ENCODE data around the gene CFAP45.
A peak's percentile ranks its signal among the peaks of the same experiment; 100 is the strongest.

Gene CFAP45

DNA sequence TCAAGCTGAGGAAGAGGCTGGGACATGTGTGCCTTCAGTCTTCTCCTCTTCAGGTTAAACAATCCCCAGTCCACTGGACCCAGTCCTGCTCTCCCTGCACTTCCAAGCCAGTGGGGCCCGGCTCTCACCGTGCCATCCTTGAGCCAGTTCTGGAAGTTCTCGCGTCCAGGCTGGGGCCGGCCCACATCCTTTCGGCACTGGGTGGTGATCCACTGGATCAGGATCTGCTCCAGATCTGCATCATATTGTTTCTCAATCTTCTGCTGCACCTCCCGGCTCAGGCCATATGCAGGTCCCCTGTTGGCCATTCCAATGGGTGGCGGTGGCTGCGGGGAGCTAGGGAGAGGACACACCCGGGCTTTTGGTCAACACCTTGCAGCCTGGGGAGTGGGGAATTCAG lies 20.2 kb upstream of the CFAP45 start:
- DNase-seq (ENCODE audit: insufficient read length) (no peak), FAIRE-seq (no peak)
- TF ChIP-seq POLR2AphosphoS5 (IDR thresholded peaks at IDR 0.05; ENCODE audit: low read depth, low read length) (no peak), POLR2A (IDR thresholded peaks at IDR 0.05; ENCODE audit: low read depth, low read length) (no peak), TAF1 (IDR thresholded peaks at IDR 0.05; ENCODE audit: borderline replicate concordance, low read depth, low read length) (no peak)

- TF ChIP-seq POLR2A (IDR thresholded peaks at IDR 0.05; ENCODE audit: low read depth, low read length) = 0 out of 2 replicates have a peak, but pooled peaks have one; percentile 30
- TF ChIP-seq POLR2AphosphoS5 (IDR thresholded peaks at IDR 0.05; ENCODE audit: low read depth, low read length) = no peak
- no peak for TF ChIP-seq TAF1 (IDR thresholded peaks at IDR 0.05; ENCODE audit: borderline replicate concordance, low read depth, low read length)
- FAIRE-seq (no peak), DNase-seq (ENCODE audit: insufficient read length) (no peak)
Measured at GRCh38 chr1:159919236-159919865, 19.4 kb upstream of the CFAP45 start.

DNA sequence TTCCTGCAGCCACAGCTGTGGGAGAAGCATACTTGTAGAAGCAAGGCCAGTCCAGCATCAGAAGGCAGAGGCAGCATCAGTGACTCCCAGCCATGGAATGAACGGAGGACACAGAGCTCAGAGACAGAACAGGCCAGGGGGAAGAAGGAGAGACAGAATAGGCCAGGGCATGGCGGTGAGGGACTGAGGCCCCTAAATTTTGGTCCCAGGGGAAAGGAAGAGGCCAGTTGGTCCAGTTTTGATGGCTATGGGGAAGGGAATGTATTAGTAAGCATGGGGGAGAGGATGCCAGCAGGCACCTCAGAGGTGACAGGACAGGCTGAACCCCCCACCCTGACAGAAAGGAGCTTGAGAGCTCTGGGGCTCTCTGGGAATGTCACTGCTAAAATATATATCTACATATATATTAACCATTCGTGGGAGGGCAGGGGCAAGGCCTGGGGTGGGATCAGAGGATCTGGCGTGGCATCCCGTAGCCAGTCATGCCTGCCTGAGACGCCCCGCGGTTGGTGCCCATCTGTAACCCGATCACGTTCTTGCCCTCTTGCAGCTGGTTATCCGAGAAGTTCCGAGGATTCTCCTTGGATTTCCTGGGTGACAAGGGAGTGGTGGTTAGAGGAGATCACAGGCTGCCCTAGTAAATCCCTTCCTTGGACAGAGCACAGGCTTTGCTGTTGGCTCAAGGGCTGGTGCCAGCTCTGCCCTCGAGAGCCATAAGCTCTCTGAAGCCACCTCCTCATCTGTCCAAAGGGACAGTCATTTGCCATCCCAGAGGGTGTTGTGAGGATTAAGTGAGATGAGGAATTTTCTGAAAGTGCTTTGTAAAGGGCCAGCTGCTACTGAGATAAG lies 18.6 kb upstream of the CFAP45 start:
- TF ChIP-seq TAF1 (IDR thresholded peaks at IDR 0.05; ENCODE audit: borderline replicate concordance, low read depth, low read length) = no peak
- TF ChIP-seq POLR2A (IDR thresholded peaks at IDR 0.05; ENCODE audit: low read depth, low read length) = no peak
- TF ChIP-seq POLR2AphosphoS5 (IDR thresholded peaks at IDR 0.05; ENCODE audit: low read depth, low read length) = peak; percentile 37; the same call in 1 of the 2 replicates
- FAIRE-seq = no peak
- DNase-seq (ENCODE audit: insufficient read length) = no peak

DNA sequence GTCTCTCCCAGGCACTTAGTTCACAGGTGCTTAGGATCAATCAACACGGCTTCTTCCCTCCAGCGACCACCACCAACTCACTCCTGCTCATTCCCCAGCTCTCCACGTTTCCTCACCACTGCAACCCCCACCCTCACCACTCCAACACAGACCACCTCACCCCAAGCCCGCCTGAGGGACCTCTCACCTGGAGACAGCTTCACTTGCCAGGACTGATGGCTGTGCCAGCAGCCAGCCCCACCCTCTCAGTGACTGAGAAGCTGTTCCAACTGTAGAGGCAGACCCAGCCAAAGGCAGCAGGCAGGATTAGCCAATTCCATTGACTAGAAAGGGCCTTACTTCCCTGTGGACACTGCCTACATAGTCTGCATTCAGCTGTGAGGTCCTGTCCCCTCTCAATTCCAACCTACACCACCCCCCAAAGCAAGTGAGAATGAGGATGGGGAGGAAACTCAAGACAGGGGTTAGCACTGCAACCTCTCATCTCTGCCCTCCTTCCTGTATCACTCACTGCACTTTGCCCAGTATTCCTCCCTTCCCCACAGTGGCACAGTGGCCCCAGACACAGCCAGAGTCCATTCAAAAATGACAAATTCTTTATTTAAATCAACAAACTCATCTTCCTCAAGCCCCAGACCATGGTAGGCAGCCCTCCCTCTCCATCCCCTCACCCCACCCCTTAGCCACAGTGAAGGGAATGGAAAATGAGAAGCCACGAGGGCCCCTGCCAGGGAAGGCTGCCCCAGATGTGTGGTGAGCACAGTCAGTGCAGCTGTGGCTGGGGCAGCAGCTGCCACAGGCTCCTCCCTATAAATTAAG lies 17.8 kb upstream of the CFAP45 start:
- FAIRE-seq = no peak
- no peak for TF ChIP-seq POLR2A (IDR thresholded peaks at IDR 0.05; ENCODE audit: low read depth, low read length)
- TF ChIP-seq POLR2AphosphoS5 (IDR thresholded peaks at IDR 0.05; ENCODE audit: low read depth, low read length) = peak; percentile 61
- no peak for DNase-seq (ENCODE audit: insufficient read length)

GRCh38 chr1:159916242-159917051 lies 16.5 kb upstream of the CFAP45 start:
- TF ChIP-seq TAF1 (IDR thresholded peaks at IDR 0.05; ENCODE audit: borderline replicate concordance, low read depth, low read length) (no peak), POLR2AphosphoS5 (IDR thresholded peaks at IDR 0.05; ENCODE audit: low read depth, low read length) (0 out of 2 replicates have a peak, but pooled peaks have one; percentile 60), POLR2A (IDR thresholded peaks at IDR 0.05; ENCODE audit: low read depth, low read length) (peak; percentile 44; the same call in 1 of the 2 replicates)
- DNase-seq (ENCODE audit: insufficient read length) (no peak), FAIRE-seq (no peak)

GRCh38 chr1:159915571-159916241 lies 15.7 kb upstream of the CFAP45 start:
- TF ChIP-seq TAF1 (IDR thresholded peaks at IDR 0.05; ENCODE audit: borderline replicate concordance, low read depth, low read length) (no peak), POLR2A (IDR thresholded peaks at IDR 0.05; ENCODE audit: low read depth, low read length) (peak; percentile 50; the same call in 1 of the 2 replicates), POLR2AphosphoS5 (IDR thresholded peaks at IDR 0.05; ENCODE audit: low read depth, low read length) (peak; percentile 48; the same call in 1 of the 2 replicates)
- FAIRE-seq (no peak), DNase-seq (ENCODE audit: insufficient read length) (no peak)

DNA sequence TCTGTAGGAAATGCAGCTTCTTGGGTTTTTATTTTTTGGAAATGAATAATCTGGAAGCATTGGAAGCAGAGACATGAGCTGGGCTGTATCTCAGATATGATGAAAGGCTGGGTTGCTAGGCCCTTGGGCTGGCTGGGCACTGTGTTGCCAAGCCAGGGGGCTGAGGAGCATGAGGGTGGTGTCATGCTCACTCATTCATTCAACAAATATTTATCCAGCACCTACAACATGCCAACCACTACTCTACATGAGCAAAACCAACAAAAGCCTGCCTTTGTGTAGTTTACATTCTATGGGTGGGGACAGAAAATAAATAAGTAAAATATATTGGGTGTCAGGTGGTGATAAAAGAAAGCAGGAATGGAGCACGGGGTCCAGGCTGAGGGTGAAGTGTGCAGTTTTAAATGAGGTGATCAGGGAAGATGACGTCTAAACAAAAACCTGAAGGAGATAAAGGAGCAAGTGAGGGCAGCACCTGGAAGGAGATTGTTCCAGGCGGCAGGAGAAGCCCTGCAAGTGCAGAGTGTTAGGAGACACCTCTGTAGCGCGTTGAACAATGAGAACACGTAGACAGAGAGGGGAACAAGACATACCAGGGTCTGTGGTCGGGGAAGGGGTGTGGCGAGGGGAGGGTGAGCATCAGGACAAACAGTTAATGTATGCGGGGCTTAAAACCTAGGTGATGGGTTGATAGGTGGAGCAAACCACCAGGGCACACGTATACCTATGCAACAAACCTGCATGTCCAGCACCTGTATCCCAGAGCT lies 14.5 kb upstream of the CFAP45 start:
- DNase-seq (ENCODE audit: insufficient read length) = no peak
- no peak for TF ChIP-seq TAF1 (IDR thresholded peaks at IDR 0.05; ENCODE audit: borderline replicate concordance, low read depth, low read length)
- TF ChIP-seq POLR2A (IDR thresholded peaks at IDR 0.05; ENCODE audit: low read depth, low read length) = no peak
- TF ChIP-seq POLR2AphosphoS5 (IDR thresholded peaks at IDR 0.05; ENCODE audit: low read depth, low read length) = no peak; the same call in 1 of the 2 replicates
- no peak for FAIRE-seq

DNA sequence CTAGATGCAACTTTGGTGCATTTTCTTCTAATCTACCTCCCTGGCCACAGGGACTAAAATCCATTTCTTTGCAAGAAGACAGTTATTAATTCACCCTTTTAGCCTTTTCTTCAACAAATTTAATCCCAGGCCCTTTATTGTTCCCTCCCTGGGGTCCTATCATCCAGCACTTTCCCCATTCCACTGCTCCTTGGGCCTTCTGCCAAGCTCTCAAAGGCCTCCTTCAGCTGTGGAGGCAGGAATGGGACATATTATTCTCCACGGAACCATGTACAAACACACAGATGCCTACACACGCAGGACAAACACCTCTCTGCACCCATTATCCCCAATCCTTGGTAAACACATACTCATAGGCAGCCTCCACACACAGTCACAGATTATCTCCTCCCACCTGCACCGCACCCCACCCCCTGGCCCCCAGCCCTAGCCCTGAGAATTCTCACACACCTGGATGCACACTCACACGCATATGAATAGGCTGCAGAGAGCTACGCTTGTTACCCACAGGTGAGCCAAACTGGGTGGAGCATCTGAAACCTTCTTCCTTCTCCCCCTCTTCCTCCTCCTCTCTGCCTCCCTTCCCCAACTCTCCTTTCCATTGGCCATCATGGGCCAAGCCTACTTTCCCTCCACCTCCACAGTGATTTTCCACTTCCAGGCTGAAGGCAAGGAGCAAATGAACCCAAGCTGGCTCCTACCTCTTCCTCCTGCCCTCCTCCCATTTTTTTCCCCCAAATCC lies 13.7 kb upstream of the CFAP45 start:
- TF ChIP-seq TAF1 (IDR thresholded peaks at IDR 0.05; ENCODE audit: borderline replicate concordance, low read depth, low read length) (no peak), POLR2A (IDR thresholded peaks at IDR 0.05; ENCODE audit: low read depth, low read length) (no peak), POLR2AphosphoS5 (IDR thresholded peaks at IDR 0.05; ENCODE audit: low read depth, low read length) (no peak)
- no peak for DNase-seq (ENCODE audit: insufficient read length)
- no peak for FAIRE-seq

Measured in GM12892 (cell line).